Midbrain (tissue), 1 donor: ENCODE measurements around the gene MCTP1.

Experiments used
- DNase-seq: peaks from one replicate; lab custom pipeline; 2025; lab: John Stamatoyannopoulos, UW

Gene MCTP1

DNA sequence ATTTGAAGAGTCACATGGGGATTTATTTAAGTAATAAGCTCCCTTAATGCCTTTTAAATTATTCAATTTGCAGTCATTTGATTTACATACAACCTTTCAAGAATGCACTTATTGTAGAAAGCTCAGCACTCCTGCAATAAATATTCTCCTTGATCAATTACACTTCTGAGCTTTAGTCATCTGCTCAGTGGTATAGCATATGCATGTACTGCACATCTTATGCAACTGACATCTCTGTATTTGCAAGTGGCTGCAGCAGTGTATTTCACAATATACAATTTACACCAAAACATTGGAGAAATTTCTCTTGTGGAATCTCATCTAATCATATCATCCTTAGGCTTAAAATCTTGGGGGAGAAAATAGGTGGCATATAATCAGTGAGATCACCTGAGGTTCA is 340.7 kb downstream of the MCTP1 start:
- DNase-seq = no peak

DNA sequence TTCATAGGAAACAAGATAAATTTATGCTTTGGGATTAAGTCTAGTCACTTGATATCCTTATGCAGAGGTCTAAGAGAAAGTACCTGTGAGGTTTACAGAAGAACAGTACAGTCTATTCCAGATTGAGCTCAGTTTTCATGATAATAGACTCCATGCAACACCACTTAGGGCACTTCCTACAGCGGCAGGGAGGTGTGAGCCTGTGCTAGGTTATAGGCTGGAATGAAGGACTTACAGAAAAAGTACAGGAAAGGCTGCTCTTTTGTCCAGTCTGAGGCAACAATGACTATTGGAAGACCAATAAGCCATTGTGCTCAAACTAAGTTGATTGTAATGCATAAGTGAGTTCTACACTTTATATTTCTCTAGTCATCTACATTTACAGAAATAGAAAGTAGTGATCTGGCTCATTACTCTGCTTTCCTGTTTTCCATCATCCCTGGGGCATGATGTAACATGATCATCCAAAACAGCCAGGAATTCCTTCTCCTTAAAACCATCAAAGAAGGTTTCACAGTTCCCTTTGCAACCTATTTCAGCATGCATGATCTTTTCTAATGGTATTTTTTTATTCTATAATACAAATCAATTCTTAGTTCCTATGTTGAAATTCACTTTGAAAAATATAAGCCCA is 343.7 kb downstream of the MCTP1 start:
- no peak for DNase-seq

DNA sequence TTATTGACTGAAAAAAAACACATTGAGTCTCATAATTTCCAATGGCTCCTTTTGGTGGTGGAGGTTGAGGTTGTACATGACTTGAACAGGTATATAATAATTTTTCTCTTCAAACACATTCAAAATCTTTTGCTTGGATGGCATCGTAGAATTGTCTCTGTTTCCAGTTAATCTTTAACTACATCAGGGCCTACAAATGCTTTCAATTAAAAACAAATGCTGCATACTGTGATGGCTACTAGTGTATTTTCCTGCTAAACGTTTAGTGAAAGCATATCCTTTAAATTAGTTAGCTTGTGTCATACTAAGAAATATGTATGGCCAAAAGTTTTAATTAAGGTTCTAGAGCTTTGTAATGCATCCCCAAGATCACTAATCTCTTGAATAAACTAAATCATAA is 352.6 kb downstream of the MCTP1 start:
- DNase-seq = no peak

DNA sequence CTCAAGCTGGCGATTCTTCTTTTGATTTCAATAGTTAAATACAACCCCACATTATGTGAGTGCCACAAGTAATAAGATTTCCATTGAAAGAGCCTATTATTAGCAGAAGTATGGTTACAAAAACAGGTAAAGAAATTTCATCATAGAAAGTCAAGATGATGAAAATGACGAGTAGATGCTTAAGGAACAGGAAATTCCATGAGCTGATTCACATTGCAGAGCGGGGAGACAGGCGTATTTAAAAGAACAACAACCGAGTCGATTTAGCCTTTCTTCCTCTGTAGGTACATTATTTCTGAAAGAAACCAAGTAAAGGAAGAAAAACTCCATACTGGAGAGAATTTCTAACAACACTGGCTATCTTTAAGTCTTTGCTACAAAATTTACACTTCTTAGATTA is 356.0 kb downstream of the MCTP1 start:
- DNase-seq = no peak

DNA sequence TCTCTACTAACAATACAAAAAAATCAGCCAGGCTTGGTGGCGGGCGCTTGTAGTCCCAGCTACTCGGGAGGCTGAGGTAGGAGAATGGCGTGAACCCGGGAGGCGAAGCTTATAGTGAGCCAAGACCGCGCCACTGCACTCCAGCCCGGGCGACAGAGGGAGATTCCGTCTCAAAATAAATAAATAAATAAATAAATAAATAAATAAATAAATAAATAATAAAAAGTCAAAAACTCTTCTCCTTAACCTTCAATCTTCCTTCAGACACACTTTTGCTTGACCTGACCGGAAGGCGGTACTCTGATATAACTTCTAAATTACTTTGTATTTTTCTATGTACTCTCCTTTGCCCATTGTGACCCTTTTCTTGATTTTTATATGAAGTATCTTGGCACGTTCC is 364.3 kb downstream of the MCTP1 start:
- no peak for DNase-seq

DNA sequence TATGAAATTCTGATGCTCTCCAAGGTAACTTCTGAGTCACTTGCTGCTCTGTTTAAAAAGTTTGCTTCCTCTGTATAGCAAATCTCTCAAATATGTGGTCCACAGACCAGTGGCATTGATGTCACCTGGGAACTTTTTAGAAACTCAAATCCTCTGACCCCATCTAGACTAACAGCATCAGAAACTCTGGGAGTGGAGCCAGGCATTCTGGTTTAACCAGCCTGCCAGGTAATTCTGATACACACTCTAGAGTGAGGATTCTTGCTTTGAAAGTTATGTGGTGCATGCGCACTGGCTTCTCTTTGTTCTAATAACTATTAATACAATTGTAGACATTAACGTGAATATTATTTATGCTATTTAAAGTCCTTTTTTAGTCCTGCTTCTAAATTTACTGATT is 368.3 kb downstream of the MCTP1 start:
- no peak for DNase-seq

DNA sequence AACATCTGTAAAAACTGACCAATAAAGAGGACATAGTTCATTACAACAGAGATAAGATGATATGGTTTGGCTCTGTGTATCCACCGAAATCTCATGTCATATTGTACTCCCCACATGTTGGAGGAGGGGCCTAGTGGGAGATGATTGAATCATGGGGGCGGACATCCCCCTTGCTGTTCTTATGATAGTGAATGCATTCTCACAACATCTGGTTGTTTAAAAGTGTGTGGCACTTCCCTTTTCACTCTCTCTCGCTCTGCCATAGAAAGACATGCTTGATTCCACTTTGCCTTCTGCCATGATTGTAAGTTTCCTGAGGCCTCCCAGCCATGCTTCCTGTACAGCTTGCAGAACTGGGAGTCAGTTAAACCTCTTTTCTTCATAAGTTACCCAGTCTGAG is 373.6 kb downstream of the MCTP1 start:
- DNase-seq = no peak

DNA sequence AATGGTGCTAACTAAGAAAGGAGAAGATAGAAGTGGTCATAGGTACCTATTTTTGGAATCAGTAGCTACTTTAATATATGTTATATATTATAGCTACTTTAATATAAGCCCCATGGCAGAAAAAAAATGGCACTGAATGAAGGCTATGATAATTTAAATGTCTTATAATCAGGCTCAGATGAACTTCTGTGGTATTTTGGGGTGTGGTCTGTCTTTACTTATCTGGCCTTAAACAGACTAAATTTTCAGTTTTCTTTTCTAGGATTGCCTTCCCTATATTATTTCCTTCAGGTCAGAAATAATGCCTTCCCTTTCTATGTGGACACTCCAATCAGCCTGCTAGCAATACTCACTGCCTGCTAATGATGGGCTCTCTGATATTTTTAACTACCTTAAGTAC is 374.2 kb downstream of the MCTP1 start:
- DNase-seq = no peak

DNA sequence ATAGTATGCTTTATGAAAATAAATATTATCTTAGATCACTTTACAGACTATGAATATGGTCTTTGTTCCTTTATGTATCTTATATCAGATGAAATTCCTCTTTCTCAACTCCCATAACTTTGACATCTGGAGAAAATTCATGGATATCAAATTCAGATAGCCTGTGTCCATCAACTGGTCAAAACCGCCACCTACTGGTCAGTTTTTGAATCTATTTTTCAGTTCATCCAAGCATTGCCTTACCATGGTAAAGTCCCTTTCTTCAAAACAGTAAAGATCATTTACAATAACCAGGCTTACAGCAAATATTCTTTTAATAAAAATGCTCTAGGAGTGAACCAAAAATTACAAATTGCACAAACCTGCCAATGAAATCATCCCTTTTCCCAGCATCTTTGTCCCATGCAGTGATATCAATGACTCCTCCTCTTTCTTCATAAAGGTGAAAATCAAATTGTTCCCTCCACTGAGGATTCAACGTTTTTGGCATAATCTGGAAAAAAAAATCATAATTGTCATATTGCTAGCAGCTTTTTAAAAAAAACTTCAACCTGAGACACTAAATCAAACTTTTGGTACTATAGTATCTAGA is 375.9 kb downstream of the MCTP1 start:
- peak; percentile 46 for DNase-seq

DNA sequence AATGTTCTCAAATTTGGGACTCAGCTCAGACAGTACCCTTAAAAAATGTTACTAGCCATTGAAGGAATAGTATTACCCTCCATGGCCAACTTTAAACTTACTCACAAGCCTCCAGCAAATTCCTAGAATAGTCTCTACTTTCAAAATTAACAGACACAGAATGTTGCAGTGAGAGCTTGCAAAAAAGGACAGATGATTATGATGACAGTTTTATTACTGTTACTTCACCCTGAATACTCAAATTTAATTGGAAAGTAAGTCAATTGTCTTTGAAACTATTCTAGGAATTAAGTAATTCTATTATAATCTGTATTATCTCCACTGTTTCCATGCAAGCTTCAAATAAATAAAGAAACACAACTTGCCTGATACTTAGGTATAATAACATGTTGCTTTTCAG is 378.1 kb downstream of the MCTP1 start:
- no peak for DNase-seq

DNA sequence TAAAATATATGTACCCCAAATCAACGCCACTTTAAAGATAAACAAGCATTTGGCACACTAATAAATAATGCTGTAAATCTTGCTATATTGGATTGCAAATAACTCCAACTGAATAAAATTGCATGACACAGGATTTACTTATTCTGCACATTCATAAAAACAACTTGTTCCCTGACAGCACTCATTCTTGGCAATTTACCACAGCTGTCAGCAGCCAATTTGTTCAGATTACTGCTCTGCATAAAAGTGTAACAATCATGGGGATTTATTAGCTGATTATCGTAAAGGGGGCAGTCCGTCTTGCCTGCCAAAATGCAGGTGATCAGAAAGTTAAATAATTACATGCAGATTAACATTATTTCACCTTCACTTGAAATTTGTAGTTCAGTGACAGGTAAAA is 381.2 kb downstream of the MCTP1 start:
- no peak for DNase-seq

DNA sequence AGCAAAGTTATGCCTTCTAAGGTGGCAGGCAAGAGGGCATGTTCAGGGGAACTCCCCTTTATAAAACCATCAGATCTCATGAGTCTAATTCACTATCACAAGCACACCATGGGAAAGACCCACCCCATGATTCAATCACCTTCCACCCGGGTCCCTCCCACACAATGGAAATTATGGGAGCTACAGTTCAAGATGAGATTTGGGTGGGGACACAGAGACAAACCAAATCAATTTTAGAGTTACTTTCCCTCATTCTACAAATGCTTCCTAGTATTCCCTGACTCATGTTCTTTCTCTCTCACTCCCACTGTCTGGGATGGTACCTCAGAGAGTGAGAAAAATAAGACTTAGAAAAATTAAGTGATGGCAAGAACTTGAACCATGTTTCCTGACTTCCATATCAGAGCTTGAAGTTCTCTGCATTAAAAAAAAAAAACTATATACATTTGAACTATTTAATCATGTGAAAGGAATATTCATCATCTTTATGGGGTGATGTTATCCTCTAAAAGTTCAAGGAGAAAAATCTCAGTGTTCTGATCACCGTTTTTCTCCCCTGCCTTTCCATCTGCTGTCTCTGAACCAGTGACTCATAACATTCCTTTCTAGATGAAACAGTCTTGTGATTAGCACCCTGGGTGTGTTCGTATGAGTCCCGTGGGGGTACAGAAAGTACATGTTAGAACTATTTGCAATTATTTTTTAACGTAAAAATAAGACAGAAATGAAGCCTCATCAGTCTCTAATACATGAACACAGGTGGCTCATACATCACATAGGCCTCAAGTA is 383.5 kb downstream of the MCTP1 start:
- no peak for DNase-seq

DNA sequence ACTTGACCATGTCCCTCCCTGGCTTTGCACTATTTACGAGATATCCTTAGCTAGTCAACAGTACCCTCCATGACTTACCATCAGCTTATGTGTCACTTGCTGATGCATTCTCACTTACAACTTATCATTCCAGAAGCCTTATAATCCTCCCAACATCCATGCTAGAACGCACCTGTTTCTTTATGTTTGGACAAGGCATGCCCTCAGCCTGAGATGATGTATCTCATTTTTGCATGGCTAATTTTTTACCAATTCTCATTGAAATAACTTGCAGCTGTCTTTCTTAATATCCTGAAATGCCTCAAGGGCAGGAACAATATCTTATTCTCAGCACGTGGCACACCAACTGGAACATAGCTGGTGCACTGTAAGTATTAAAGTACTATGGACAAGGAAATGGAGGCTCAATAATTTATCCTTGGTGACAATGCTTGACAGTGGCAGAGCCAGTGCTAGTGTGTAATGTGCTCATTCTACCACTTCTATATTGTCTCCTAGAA is 384.8 kb downstream of the MCTP1 start:
- no peak for DNase-seq

DNA sequence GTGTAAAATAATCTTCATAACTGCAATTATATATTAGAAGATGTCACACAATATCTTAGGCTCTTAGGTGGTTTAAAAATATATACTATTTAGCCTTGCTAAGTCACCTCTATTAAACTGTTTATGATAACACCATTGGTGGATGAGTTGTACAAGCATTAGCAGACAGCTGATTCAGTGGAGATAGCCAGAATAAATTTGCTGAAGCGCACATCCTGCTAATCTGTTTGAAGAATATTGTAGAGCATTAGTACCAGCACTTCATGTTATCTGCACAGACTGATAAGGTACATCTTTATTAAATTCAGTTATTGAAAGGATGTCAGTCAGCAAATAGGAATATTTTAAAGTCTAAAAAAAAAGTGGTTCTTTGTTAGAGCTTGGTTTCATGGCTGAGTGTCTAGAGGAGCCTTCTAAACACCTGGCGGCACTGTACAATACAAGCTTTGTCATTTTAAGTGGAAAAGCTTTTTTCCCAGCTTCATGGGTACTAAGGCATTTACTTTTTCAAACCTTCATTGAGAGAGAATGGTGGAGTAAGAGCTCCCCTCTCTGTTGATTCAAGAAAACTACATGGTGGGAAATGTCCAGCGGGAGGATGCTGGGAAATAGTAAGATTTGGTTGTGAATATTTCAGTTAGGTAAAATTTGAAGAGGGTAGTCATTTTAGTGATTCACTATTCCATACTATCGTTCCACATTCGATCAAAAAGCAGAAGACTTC is 391.3 kb downstream of the MCTP1 start:
- DNase-seq = peak; percentile 55

DNA sequence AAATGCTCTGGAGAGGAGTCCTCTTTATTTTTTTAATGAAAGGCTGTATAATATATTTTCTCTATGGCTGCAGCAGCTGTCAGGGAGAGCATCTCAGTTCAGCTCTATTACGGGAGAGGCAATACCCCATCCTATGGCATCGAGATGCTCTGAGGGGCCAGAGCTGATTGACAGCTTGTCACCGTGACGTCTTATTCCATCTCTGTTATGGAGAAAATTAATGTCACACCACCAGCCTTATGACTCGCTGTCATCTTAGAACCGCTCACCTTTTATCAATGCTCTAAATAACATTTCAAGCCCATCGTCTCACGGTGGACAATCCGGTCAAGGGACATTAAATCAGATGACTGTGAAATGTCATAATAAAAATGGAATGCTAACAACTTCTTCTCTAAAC is 392.9 kb downstream of the MCTP1 start:
- DNase-seq = no peak

DNA sequence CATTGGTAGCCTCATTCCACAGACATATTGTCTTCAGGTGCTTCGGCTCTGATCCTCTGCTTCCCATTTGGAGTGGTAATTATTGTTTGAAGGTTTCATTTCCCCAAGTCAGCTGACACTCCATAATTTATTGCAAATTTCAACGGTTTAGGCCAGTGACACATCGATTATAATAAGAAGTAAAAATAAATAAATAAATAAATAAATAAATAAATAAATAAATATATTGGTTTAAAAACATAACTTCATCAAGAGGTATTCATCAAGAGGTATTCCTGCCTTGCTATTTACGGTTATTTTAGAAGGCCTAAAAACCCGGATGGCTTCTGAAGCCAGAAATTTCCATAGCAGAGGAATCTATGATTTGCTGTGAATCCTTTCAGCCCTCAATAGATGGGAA is 393.3 kb downstream of the MCTP1 start:
- no peak for DNase-seq

DNA sequence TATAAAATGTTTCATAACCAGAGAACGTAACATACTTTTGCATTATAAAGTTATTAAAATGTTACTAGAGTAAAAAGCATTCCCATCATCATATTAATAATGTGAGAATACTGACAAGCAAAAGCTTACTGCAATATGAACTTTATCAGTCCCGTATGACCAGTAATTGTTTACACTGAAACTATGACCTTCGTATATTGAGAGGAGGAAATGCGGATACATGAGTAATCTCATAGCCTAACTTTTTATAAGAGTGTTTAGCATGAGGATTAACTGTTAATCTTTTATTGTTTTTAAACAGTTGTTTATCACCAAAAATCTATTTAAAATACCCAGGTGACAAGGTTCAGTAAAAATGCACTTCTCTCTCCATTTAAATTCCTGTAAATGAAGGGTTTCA is 394.0 kb downstream of the MCTP1 start:
- DNase-seq = no peak

DNA sequence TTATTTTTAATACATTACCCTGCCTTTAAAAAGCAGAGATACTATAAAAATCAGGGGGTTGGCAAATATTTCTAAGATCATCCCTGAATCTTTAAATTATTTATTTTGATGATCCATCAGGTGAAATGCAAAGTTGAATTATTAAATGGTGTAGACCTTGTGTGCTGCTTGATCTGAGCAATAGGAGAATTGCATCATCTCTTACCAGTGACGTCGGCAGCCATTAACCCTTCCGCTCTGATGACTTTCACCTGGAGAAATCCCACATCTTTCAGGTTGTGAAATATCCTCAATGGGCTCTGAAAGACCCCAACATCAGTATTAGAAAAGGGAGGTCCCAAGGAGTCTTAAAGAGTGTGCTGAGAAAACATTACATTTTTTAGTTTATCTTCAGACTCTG is 396.2 kb downstream of the MCTP1 start:
- no peak for DNase-seq

DNA sequence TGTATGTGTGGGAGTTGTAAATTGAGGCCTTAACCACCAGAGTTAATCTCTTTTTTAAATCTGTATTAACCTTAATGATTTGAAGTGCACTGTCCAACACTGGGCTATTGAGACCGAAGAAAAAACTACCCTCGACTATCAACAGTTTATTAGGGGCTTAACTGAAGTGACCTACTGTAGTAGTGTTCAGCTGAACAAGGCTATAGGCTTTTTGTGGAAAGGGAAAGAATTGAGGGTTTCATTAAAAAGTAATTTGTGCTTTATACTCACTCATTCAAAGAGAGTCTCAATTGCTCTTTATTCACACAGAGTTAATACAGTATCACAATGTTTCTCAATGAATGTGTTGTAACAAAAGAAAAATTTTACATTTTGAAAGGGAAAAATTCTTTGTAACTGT is 399.0 kb downstream of the MCTP1 start:
- DNase-seq = no peak

DNA sequence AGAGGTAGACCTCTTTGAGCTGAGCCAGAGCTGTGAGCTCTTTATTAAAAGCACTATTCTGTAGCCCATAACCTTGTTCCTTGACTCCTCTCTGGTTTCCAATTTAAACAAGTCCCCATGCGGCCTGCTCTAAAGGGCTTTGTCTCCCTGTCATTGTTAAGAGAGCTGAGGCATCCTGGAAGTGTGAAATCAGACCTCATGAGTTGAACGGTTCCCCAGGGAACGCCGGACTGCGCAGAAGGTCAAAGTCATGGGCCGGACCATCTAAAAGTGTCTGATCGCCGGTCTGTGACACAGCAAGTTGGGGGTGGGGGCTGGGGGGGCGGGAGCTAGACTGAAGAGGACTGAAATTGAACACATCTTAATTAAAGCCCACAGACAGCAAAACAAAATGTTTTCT is 400.6 kb downstream of the MCTP1 start:
- peak; percentile 5 for DNase-seq

DNA sequence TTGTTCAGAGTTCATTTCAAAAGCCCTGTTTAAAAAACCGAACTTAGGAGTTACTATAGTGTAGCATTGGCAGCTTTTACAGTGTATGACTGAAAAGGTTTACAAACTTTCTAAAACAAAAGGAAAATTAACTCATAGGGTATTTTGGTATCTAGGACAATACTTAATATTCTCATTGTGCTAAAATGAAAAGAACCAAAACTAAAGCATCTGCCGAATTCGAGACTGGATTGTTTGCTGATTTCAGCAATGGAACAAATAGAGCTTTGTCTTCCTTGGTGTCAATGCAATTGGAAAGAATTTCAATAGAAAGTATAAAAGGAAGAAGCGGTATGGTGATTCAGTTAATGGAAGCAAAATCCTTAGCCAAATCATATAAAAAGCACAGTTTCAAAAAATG is 412.4 kb downstream of the MCTP1 start:
- peak; percentile 10 for DNase-seq

DNA sequence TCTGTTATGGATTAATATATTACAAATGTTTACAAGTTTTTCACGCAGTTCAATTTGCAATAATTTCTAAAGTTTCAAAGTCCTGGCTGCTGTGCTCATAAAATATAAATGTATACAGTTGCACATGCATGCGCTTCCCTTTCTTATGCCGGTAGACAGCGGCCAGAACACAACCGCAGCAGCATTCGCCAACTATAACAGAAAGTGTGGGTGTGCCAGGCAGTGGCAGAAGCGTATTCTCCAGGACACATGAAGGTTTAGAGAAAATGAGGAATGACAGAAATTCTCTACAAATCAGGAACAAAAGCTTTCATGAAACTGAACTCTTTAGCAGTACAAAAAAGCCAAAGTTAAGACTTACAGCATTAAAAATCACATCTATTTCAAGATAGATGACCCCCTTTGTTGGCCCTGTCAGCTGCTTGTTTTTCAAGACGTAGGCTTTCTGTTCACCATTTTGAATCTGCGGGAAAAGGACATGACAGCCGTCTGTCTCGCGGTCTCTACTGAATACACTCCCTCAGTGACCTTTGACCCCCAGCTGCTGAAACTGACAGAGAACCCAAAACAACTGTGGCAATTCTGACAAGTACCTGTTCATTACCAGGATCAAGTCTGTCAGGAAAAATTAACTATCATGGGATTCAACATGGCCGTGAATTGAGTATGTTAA is 414.2 kb downstream of the MCTP1 start:
- no peak for DNase-seq
